Effector memory CD4-positive, alpha-beta T cell (primary cell): ENCODE results near the gene HAUS8.

ENCODE experiments used
- DNase-seq, 3 donors: peaks; one replicate each; pipeline ENCODE4 v3.0.0-alpha.2; 2020
- H3K27ac ChIP-seq: 2 replicates; pipeline ENCODE4 v1.7.0; 2013; ENCODE audit warnings: mild to moderate bottlenecking, low read length, moderate library complexity; ENCODE audit not compliant: insufficient read depth, poor library complexity, severe bottlenecking
- H3K27me3 ChIP-seq: replicated peaks from 2 replicates; pipeline ENCODE4 v1.7.0; 2013; ENCODE audit warnings: mild to moderate bottlenecking, low read length; ENCODE audit not compliant: insufficient read depth, control insufficient read depth, poor library complexity, severe bottlenecking
- H3K36me3 ChIP-seq: 2 replicates; pipeline ENCODE4 v1.7.0; 2013; ENCODE audit warnings: mild to moderate bottlenecking, low read length, moderate library complexity; ENCODE audit not compliant: control insufficient read depth, insufficient read depth
- H3K4me1 ChIP-seq: 2 replicates; pipeline ENCODE4 v1.7.0; 2013; ENCODE audit warnings: low read length, mild to moderate bottlenecking; ENCODE audit not compliant: control insufficient read depth, insufficient read depth, poor library complexity, severe bottlenecking
- H3K4me3 ChIP-seq: 2 replicates; pipeline ENCODE4 v1.7.0; 2013; ENCODE audit warnings: low read length, low read depth, mild to moderate bottlenecking; ENCODE audit not compliant: insufficient read depth, poor library complexity, severe bottlenecking
- H3K9me3 ChIP-seq: 2 replicates; pipeline ENCODE4 v1.7.0; 2013; ENCODE audit warnings: mild to moderate bottlenecking, low read length, moderate library complexity; ENCODE audit not compliant: control insufficient read depth

Gene HAUS8

GRCh38 chr19:17076543-17076991 is 1.3 kb upstream of the HAUS8 start:
- no peak for DNase-seq
- Histone ChIP-seq H3K36me3 (peaks cover 9% of the 10 kb centered on the region), H3K4me1 (peaks cover 34% of the 10 kb centered on the region), H3K27ac (peak overlapping the region; percentile 76), H3K9me3 (no peaks in the 10 kb centered on the region), H3K4me3 (peak overlapping the region; percentile 92), H3K27me3 (no peaks in the 10 kb centered on the region)

- peak; percentile 34 to 46 (median 37) for DNase-seq
- peak overlapping the region; percentile 92 for H3K4me3 ChIP-seq
- H3K36me3 ChIP-seq = peaks cover 13% of the 10 kb centered on the region
- H3K27ac ChIP-seq = peak overlapping the region; percentile 76
- no peaks in the 10 kb centered on the region for H3K27me3 ChIP-seq
- no peaks in the 10 kb centered on the region for H3K9me3 ChIP-seq
- peaks cover 34% of the 10 kb centered on the region for H3K4me1 ChIP-seq
Measured at GRCh38 chr19:17075864-17076542, 751 bp upstream of the HAUS8 start.

GRCh38 chr19:17074634-17075034 is 618 bp downstream of the HAUS8 start:
- peak overlapping the region; percentile 85 for H3K27ac ChIP-seq
- no peak for DNase-seq
- peak overlapping the region; percentile 87 for H3K4me3 ChIP-seq
- H3K27me3 ChIP-seq = no peaks in the 10 kb centered on the region
- peaks cover 15% of the 10 kb centered on the region for H3K36me3 ChIP-seq
- H3K9me3 ChIP-seq = no peaks in the 10 kb centered on the region
- peaks cover 28% of the 10 kb centered on the region for H3K4me1 ChIP-seq

- peaks cover 15% of the 10 kb centered on the region for H3K36me3 ChIP-seq
- DNase-seq = no peak
- H3K27me3 ChIP-seq = no peaks in the 10 kb centered on the region
- peak overlapping the region; percentile 87 for H3K4me3 ChIP-seq
- no peaks in the 10 kb centered on the region for H3K9me3 ChIP-seq
- peaks cover 23% of the 10 kb centered on the region for H3K4me1 ChIP-seq
- H3K27ac ChIP-seq = peak overlapping the region; percentile 85
Measured at GRCh38 chr19:17073869-17074633, 1.2 kb downstream of the HAUS8 start.

GRCh38 chr19:17070912-17071311 is 4.3 kb downstream of the HAUS8 start:
- no peaks in the 10 kb centered on the region for H3K27me3 ChIP-seq
- H3K27ac ChIP-seq = no peak overlapping the region
- H3K36me3 ChIP-seq = peaks cover 23% of the 10 kb centered on the region
- DNase-seq = no peak
- no peaks in the 10 kb centered on the region for H3K9me3 ChIP-seq
- H3K4me3 ChIP-seq = no peak overlapping the region
- peaks cover 8% of the 10 kb centered on the region for H3K4me1 ChIP-seq

GRCh38 chr19:17070421-17070820 is 4.8 kb downstream of the HAUS8 start:
- Histone ChIP-seq H3K27me3 (no peaks in the 10 kb centered on the region), H3K9me3 (no peaks in the 10 kb centered on the region), H3K4me3 (no peak overlapping the region), H3K4me1 (peaks cover 8% of the 10 kb centered on the region), H3K27ac (no peak overlapping the region), H3K36me3 (peaks cover 23% of the 10 kb centered on the region)
- no peak for DNase-seq

- no peak for DNase-seq
- no peak overlapping the region for H3K27ac ChIP-seq
- no peak overlapping the region for H3K4me3 ChIP-seq
- peaks cover 6% of the 10 kb centered on the region for H3K4me1 ChIP-seq
- H3K36me3 ChIP-seq = peaks cover 23% of the 10 kb centered on the region
- no peaks in the 10 kb centered on the region for H3K9me3 ChIP-seq
- H3K27me3 ChIP-seq = no peaks in the 10 kb centered on the region
Measured at GRCh38 chr19:17069193-17069592, 6.1 kb downstream of the HAUS8 start.

- Histone ChIP-seq H3K36me3 (peaks cover 24% of the 10 kb centered on the region), H3K4me1 (peaks cover 3% of the 10 kb centered on the region), H3K4me3 (no peak overlapping the region), H3K27me3 (no peaks in the 10 kb centered on the region), H3K27ac (no peak overlapping the region), H3K9me3 (no peaks in the 10 kb centered on the region)
- no peak for DNase-seq
Measured at GRCh38 chr19:17063428-17063827, 11.8 kb downstream of the HAUS8 start.

GRCh38 chr19:17061691-17062090 is 13.6 kb downstream of the HAUS8 start:
- H3K9me3 ChIP-seq = no peaks in the 10 kb centered on the region
- no peaks in the 10 kb centered on the region for H3K27me3 ChIP-seq
- no peak for DNase-seq
- H3K4me3 ChIP-seq = no peak overlapping the region
- H3K27ac ChIP-seq = no peak overlapping the region
- H3K4me1 ChIP-seq = peaks cover 3% of the 10 kb centered on the region
- peaks cover 34% of the 10 kb centered on the region for H3K36me3 ChIP-seq

- H3K27me3 ChIP-seq = no peaks in the 10 kb centered on the region
- no peak for DNase-seq
- no peaks in the 10 kb centered on the region for H3K9me3 ChIP-seq
- peaks cover 34% of the 10 kb centered on the region for H3K36me3 ChIP-seq
- H3K4me3 ChIP-seq = no peak overlapping the region
- peaks cover 3% of the 10 kb centered on the region for H3K4me1 ChIP-seq
- H3K27ac ChIP-seq = no peak overlapping the region
Measured at GRCh38 chr19:17061205-17061604, 14.0 kb downstream of the HAUS8 start.
